GM10266 (cell line): ENCODE measurements around the gene HOOK2.

Experiments used
- DNase-seq: peaks from one replicate; pipeline ENCODE4 v3.0.0; 2012; ENCODE audit errors: extremely low spot score
- TF ChIP-seq, protein P1 (sequence below): IDR thresholded peaks from 2 replicates; pipeline ENCODE4 v1.5.1; 2012; ENCODE audit warnings: mild to moderate bottlenecking, low read depth; ENCODE audit not compliant: control insufficient read depth, insufficient read depth; ENCODE audit errors: missing control alignments

The HOOK2 gene

GRCh38 chr19:12796146-12797071 lies 21.1 kb upstream of the HOOK2 start:
- DNase-seq: peak; percentile 78
- TF ChIP-seq, protein P1, sequence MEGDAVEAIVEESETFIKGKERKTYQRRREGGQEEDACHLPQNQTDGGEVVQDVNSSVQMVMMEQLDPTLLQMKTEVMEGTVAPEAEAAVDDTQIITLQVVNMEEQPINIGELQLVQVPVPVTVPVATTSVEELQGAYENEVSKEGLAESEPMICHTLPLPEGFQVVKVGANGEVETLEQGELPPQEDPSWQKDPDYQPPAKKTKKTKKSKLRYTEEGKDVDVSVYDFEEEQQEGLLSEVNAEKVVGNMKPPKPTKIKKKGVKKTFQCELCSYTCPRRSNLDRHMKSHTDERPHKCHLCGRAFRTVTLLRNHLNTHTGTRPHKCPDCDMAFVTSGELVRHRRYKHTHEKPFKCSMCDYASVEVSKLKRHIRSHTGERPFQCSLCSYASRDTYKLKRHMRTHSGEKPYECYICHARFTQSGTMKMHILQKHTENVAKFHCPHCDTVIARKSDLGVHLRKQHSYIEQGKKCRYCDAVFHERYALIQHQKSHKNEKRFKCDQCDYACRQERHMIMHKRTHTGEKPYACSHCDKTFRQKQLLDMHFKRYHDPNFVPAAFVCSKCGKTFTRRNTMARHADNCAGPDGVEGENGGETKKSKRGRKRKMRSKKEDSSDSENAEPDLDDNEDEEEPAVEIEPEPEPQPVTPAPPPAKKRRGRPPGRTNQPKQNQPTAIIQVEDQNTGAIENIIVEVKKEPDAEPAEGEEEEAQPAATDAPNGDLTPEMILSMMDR: peak; percentile 97

GRCh38 chr19:12794971-12795381 lies 19.6 kb upstream of the HOOK2 start:
- TF ChIP-seq, protein P1: no peak
- DNase-seq: no peak

- no peak for DNase-seq
- TF ChIP-seq, protein P1: no peak
Observed at GRCh38 chr19:12794196-12794941, 19.0 kb upstream of the HOOK2 start.

GRCh38 chr19:12793290-12794195 lies 18.2 kb upstream of the HOOK2 start:
- TF ChIP-seq, protein P1: no peak
- peak; percentile 98 for DNase-seq

- TF ChIP-seq, protein P1: no peak
- no peak for DNase-seq
Observed at GRCh38 chr19:12792853-12793289, 17.5 kb upstream of the HOOK2 start.

DNA sequence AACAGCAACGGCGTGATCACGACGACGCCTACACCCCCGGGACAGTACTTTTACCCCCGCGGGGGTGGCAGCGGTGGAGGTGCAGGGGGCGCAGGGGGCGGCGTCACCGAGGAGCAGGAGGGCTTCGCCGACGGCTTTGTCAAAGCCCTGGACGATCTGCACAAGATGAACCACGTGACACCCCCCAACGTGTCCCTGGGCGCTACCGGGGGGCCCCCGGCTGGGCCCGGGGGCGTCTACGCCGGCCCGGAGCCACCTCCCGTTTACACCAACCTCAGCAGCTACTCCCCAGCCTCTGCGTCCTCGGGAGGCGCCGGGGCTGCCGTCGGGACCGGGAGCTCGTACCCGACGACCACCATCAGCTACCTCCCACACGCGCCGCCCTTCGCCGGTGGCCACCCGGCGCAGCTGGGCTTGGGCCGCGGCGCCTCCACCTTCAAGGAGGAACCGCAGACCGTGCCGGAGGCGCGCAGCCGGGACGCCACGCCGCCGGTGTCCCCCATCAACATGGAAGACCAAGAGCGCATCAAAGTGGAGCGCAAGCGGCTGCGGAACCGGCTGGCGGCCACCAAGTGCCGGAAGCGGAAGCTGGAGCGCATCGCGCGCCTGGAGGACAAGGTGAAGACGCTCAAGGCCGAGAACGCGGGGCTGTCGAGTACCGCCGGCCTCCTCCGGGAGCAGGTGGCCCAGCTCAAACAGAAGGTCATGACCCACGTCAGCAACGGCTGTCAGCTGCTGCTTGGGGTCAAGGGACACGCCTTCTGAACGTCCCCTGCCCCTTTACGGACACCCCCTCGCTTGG lies 16.9 kb upstream of the HOOK2 start:
- TF ChIP-seq, protein P1: no peak

More for the DNA sequence above, 16.9 kb upstream of the HOOK2 start:
- peak; percentile 59 for DNase-seq
